ENCODE results near the gene DOCK6.

GRCh38 chr19:11254666-11255065 is 7.7 kb downstream of the DOCK6 start:
- TF ChIP-seq CTCF (IDR thresholded peaks at IDR 0.05) (no peak), POLR2A (IDR thresholded peaks at IDR 0.05) (no peak), POLR2AphosphoS5 (IDR thresholded peaks at IDR 0.05; ENCODE audit: insufficient read depth in 1 of 2, low read depth in 1 of 2) (no peak)
